Naive B cell (primary cell): Measurements from ENCODE around the gene MT1A. TPM values are rescaled to one million over a fixed set of nuclear protein-coding genes. Genes with fewer than 3 reads are reported as not detected.
A peak's percentile ranks its signal among the peaks of the same experiment; 100 is the strongest.
"Not testable (repeated sequence)": the region's sequence is repeated elsewhere in the genome, so short reads cannot be mapped to it uniquely, and the experiment has no call there.

Source experiments
- ATAC-seq, 2 donors: fragments of 150-1000 bp; cut with Tn5 transposase; 2 replicates each; pipeline ENCODE4 v1.10.0; 2021; ENCODE audit warnings: low read depth in 2 of 2, mild to moderate bottlenecking in 2 of 2, moderate library complexity in 2 of 2
- DNase-seq: peaks from one replicate; pipeline ENCODE4 v3.0.0; 2022
- H3K27ac Mint-ChIP-seq, 6 donors: one replicate each; pipeline ENCODE4 v1.8.0; 2020 to 2022; ENCODE audit warnings: mild to moderate bottlenecking in 6 of 6, mixed read lengths in 6 of 6, moderate library complexity in 5 of 6, inconsistent platforms in 2 of 6
- H3K27me3 Mint-ChIP-seq, 3 donors: one replicate each; pipeline ENCODE4 v1.8.0; 2021 to 2022; ENCODE audit warnings: mixed read lengths in 3 of 3, mild to moderate bottlenecking in 1 of 3
- H3K36me3 Mint-ChIP-seq, 2 donors: one replicate each; pipeline ENCODE4 v1.8.0; 2020 to 2022; ENCODE audit warnings: mixed read lengths in 2 of 2, inconsistent platforms in 1 of 2, mild to moderate bottlenecking in 1 of 2
- H3K4me1 Mint-ChIP-seq, 3 donors: one replicate each; pipeline ENCODE4 v1.8.0; 2020 to 2022; ENCODE audit warnings: mixed read lengths in 3 of 3, inconsistent platforms in 1 of 3, mild to moderate bottlenecking in 1 of 3, moderate library complexity in 1 of 3
- H3K4me3 Mint-ChIP-seq, 8 donors: one replicate each; pipeline ENCODE4 v1.8.0; 2020 to 2022; ENCODE audit warnings: mild to moderate bottlenecking in 8 of 8, mixed read lengths in 8 of 8, moderate library complexity in 8 of 8, inconsistent platforms in 2 of 8
- H3K9me3 Mint-ChIP-seq, 7 donors: one replicate each; pipeline ENCODE4 v1.8.0; 2020 to 2022; ENCODE audit warnings: mixed read lengths in 7 of 7, mild to moderate bottlenecking in 5 of 7, inconsistent platforms in 2 of 7, moderate library complexity in 1 of 7
- polyA plus RNA-seq, 6 donors: library from polyadenylated mRNA; unstranded; fragments of 300-500 nt; fragmentation: Illumina TruSeq; gene quantifications; one replicate each; pipeline ENCODE4 v1.2.3, GENCODE V29; 2021; ENCODE audit warnings: low read depth in 6 of 6

Gene MT1A
- polyA plus RNA-seq, 6 donors from 2014 or later = not detected

GRCh38 chr16:56615353-56615752, 23.1 kb upstream of the MT1A start:
- Mint-ChIP-seq H3K27me3 (peaks cover 21 to 40% (median 36%) of the 10 kb centered on the region in 3 donors), H3K9me3 (peaks cover 0 to 4% (median 0%) of the 10 kb centered on the region in 7 donors), H3K27ac (no peak overlapping the region), H3K4me3 (no peak overlapping the region), H3K4me1 (peaks cover 17 to 23% (median 20%) of the 10 kb centered on the region in 3 donors), H3K36me3 (no peaks in the 10 kb centered on the region)
- DNase-seq (no peak), ATAC-seq (no peak)

DNA sequence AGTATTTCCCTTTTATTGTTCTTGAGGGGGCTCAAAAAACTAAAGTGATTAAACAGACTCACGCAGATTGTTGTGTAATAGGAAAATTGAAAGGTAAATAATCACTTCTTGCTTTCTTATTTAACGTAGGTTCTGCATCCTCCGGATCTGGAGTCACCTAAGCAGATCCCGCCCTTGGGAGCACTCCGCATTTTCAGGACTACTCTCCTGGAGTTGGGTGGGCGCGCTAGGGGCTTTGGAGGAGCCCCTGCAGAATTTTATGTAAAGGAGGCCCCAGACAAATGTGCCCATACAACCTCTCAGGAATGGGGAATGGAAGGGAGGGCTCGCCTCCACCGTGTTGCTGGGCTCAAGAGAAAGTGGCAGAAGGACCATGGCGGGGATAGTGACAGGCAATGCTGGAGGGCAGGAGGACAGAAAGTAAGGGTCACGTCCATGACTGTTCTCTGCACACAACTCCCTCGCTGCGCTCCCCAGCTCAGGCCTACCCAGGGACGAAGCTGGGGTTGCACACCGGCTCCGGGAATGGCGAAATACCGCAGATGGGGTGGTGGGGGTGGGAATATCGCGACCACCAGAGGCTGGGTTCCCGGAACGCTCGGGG, 21.8 kb upstream of the MT1A start:
- Mint-ChIP-seq H3K4me1 (peaks cover 7 to 12% (median 10%) of the 10 kb centered on the region in 3 donors), H3K27me3 (peaks cover 24 to 48% (median 46%) of the 10 kb centered on the region in 3 donors), H3K4me3 (peak overlapping the region in 5 of 8 donors; percentile 5 to 61 (median 59)), H3K36me3 (no peaks in the 10 kb centered on the region), H3K27ac (no peak overlapping the region), H3K9me3 (peaks cover 0 to 4% (median 0%) of the 10 kb centered on the region in 7 donors)
- DNase-seq = no peak
- no peak for ATAC-seq

DNA sequence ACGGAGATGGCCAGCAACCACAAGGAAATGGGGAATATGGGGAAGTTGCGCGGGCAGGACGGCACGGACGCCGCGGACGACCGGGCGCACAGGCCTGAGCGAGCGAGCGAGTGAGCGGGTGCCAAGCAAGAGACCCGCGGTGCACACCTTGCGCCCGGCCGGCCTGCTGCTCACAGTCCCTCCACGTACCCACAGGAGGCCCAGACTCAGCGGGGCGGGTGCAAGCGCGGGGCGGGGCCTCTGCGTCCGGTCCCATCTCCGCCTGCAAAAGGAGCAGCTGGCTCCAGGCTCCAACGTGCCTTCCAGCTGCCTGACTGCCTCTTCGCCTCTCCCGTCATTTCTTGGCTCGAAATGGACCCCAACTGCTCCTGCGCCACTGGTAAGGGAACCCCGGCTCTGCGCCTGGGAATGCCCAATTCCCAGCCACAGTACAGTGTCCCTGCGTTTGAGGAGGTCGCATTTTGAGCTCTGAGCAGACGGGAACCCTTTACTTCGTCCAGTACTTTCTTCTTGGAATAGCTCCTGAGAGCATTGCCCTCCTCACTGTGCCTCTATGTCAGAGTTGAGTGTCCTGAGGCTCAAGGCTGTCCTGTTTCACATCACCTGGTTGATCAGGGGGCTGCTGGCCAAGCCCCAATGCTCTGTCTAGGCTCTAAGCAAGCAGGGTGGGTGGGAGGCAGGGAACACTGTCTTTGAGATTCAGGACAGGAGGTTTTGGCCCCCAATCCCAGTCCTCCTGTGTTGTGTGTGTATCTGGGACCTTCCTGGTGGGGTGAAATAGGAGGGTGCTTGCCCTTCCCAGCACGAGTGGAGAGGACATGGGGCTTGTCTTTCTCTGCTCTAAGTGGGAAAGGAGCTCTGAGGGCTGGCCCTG, 21.0 kb upstream of the MT1A start:
- no peak for DNase-seq
- Mint-ChIP-seq H3K36me3 (no peaks in the 10 kb centered on the region), H3K4me3 (peak overlapping the region in 7 of 8 donors; percentile 12 to 83 (median 59)), H3K9me3 (peaks cover 0 to 4% (median 0%) of the 10 kb centered on the region in 7 donors), H3K27me3 (peaks cover 24 to 55% (median 54%) of the 10 kb centered on the region in 3 donors), H3K27ac (peak overlapping the region in 1 of 6 donors; percentile 25), H3K4me1 (peaks cover 7 to 12% (median 10%) of the 10 kb centered on the region in 3 donors)
- ATAC-seq = peak; percentile 18 to 38

DNA sequence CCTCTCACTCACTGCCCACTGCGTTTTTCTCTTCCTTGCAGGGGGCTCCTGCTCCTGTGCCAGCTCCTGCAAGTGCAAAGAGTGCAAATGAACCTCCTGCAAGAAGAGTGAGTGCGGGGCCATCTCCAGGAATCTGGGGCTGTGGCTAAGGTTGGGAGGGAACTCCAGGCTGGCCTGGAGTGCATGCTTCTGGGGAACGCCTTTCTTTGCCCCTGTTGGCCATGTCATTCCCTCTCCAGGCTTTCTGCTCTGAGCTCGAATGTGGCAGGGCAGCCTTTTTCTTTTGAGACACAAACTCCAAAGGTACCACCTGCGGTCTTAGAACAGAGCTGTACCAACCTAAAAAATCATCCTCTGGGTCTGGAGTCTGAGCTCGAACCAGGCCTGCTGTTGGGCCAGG, 20.3 kb upstream of the MT1A start:
- H3K9me3 Mint-ChIP-seq = peaks cover 0 to 4% (median 0%) of the 10 kb centered on the region in 7 donors
- no peak overlapping the region for H3K4me3 Mint-ChIP-seq
- no peak for ATAC-seq
- H3K27me3 Mint-ChIP-seq = peaks cover 29 to 60% (median 55%) of the 10 kb centered on the region in 3 donors
- no peaks in the 10 kb centered on the region for H3K36me3 Mint-ChIP-seq
- no peak for DNase-seq
- H3K27ac Mint-ChIP-seq = no peak overlapping the region
- peaks cover 7 to 12% (median 10%) of the 10 kb centered on the region in 3 donors for H3K4me1 Mint-ChIP-seq

- Mint-ChIP-seq H3K27ac (peak overlapping the region in 1 of 6 donors; percentile 35), H3K27me3 (peaks cover 45 to 79% (median 71%) of the 10 kb centered on the region in 3 donors), H3K4me3 (no peak overlapping the region), H3K36me3 (no peaks in the 10 kb centered on the region), H3K4me1 (peaks cover 13 to 20% (median 19%) of the 10 kb centered on the region in 3 donors), H3K9me3 (peaks cover 0 to 4% (median 0%) of the 10 kb centered on the region in 7 donors)
- DNase-seq (no peak), ATAC-seq (no peak)
Observed at GRCh38 chr16:56620339-56620897, 18.0 kb upstream of the MT1A start.

GRCh38 chr16:56621665-56622445, 16.6 kb upstream of the MT1A start:
- Mint-ChIP-seq H3K4me3 (peak overlapping the region in 1 of 8 donors; percentile 67), H3K4me1 (peaks cover 16 to 23% (median 22%) of the 10 kb centered on the region in 3 donors), H3K27me3 (peaks cover 45 to 89% (median 75%) of the 10 kb centered on the region in 3 donors), H3K27ac (peak overlapping the region in 1 of 6 donors; percentile 47)
- not testable (repeated sequence) for DNase-seq, ATAC-seq, H3K36me3 Mint-ChIP-seq, H3K9me3 Mint-ChIP-seq

DNA sequence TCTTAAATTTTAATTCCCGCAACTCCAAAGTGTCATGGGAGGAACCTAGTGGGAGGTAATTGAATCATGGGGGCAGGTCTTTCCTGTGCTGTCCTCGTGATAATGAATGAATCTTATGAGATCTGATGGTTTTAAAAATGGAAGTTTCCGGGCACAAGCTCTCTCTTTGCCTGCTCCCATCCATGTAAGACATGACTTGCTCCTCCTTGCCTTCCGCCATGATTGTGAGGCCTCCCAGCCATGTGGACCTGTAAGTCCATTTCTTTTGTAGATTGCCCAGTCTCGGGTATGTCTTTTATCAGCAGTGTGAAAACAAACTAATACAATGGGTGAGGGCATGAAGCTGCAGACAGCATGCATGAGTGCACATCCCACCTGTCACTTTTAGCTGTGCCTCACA, 15.3 kb upstream of the MT1A start:
- not testable (repeated sequence) for DNase-seq, H3K36me3 Mint-ChIP-seq, H3K9me3 Mint-ChIP-seq, ATAC-seq
- peaks cover 43 to 80% (median 62%) of the 10 kb centered on the region in 3 donors for H3K27me3 Mint-ChIP-seq
- peak overlapping the region in 1 of 6 donors; percentile 44 for H3K27ac Mint-ChIP-seq
- H3K4me1 Mint-ChIP-seq = peaks cover 12 to 15% (median 13%) of the 10 kb centered on the region in 3 donors
- peak overlapping the region in 1 of 8 donors; percentile 54 for H3K4me3 Mint-ChIP-seq

DNA sequence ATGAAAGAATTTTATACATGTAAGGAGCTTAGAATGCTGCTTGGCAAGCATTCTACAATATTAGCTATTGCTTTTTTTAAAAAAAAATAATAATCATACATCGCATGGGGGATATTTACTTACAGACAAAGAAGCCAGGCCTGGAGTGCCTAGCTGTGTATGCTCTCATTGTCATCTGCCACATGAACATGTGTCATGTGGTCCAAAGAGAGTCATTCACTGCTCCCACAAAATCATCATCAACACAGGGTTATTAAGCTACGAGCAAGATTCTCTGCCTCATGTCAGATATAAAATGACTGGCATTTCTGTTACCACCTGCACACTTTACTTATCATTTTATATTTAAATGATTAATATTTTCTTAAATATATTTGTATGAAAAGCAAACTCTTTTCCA, 14.8 kb upstream of the MT1A start:
- Mint-ChIP-seq H3K4me3 (peak overlapping the region in 1 of 8 donors; percentile 54), H3K27ac (no peak overlapping the region), H3K9me3 (no peaks in the 10 kb centered on the region), H3K36me3 (no peaks in the 10 kb centered on the region), H3K4me1 (peaks cover 13 to 15% (median 14%) of the 10 kb centered on the region in 3 donors), H3K27me3 (peaks cover 39 to 77% (median 60%) of the 10 kb centered on the region in 3 donors)
- ATAC-seq (no peak), DNase-seq (no peak)

DNA sequence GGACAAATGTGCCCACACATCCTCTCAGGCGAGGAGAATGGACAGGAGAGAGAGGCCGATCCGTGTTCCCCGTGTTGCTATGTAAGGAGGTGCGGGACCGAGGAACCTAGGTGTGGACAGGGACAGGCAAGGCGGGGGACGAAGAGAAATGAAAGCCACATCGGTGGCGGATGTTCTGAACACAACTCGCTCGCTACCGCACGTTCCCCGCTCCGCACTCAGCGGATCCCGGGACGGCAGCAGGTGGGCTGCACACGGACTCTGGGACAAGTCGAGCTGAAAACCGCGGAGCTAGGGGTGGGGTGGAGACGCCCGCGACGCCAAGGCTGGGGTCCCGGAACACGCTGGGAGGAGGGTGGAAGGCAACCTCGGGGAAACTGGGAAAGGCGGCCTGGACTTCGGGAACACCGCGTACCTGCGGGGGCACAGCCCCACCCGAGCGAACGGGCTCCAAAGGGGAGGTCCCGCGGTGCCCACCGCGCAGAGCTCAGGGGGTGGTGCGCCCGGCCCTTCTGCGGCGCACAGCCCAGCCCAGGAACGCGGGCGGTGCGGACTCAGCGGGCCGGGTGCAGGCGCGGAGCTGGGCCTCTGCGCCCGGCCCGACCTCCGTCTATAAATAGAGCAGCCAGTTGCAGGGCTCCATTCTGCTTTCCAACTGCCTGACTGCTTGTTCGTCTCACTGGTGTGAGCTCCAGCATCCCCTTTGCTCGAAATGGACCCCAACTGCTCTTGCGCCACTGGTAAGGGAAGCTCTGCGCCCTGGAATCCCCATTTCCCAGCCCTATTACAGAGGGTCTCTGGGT, 13.1 kb upstream of the MT1A start, which contains the start of gene MT1E:
Gene MT1E, plus strand, starts transcription at position 642 of the 803 bp plus-strand sequence. Its CDS starts 71 bp downstream, at position 713.
- H3K27ac Mint-ChIP-seq = peak within 1 kb of the TSS in 2 of 6 donors; percentile 53 to 54
- H3K9me3 Mint-ChIP-seq = no peaks in the 10 kb centered on the region
- ATAC-seq = peak; percentile 31 to 38

DNA sequence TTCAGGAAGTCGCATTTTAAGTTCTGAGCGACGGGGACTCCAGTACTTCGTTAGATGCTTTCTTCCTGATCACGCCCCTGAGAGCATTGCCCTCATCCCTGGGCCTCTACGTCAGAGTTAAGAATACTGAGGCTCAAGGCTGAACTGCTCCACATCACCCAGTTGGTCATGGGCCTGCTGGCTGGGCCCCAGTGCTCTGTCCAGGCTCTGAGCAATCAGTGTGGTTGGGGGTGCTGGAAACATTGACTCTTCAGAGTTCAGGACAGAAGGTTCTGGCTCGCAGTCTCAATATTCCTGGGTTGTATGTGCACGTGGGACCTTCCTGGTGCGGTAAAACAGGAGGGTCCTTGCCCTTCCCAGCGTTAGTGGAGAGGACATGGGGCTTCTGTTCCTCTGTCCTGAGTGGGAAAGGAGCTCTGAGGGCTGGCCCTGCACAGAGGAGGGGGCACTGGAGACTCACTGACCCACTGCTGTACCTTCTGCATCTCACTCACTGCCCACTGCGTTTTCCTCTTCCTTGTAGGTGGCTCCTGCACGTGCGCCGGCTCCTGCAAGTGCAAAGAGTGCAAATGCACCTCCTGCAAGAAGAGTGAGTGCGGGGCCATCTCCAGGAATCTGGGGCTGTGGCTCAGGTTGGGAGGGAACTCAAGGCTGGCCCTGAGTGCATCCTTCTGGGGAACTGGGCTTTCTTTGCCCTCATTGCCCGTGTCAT, 12.4 kb upstream of the MT1A start:
- H3K4me1 Mint-ChIP-seq = peaks cover 23 to 32% (median 31%) of the 10 kb centered on the region in 3 donors
- ATAC-seq (no peak), DNase-seq (no peak)
- peaks cover 39 to 64% (median 44%) of the 10 kb centered on the region in 3 donors for H3K27me3 Mint-ChIP-seq
- peak overlapping the region; percentile 44 to 81 (median 62) for H3K4me3 Mint-ChIP-seq
- H3K36me3 Mint-ChIP-seq = no peaks in the 10 kb centered on the region
- no peaks in the 10 kb centered on the region for H3K9me3 Mint-ChIP-seq
- peak overlapping the region in 2 of 6 donors; percentile 53 to 54 for H3K27ac Mint-ChIP-seq

More for the DNA sequence above, 13.1 kb upstream of the MT1A start, which contains the start of gene MT1E:
- no peaks in the 10 kb centered on the region for H3K36me3 Mint-ChIP-seq
- H3K27me3 Mint-ChIP-seq = peaks cover 39 to 63% (median 49%) of the 10 kb centered on the region in 3 donors
- peak within 1 kb of the TSS; percentile 44 to 85 (median 79) for H3K4me3 Mint-ChIP-seq
- no peak for DNase-seq
- peaks cover 20 to 29% (median 25%) of the 10 kb centered on the region in 3 donors for H3K4me1 Mint-ChIP-seq

GRCh38 chr16:56626685-56627084, 11.8 kb upstream of the MT1A start:
- peaks cover 42 to 64% (median 46%) of the 10 kb centered on the region in 3 donors for H3K27me3 Mint-ChIP-seq
- H3K9me3 Mint-ChIP-seq = no peaks in the 10 kb centered on the region
- peaks cover 23 to 35% (median 33%) of the 10 kb centered on the region in 3 donors for H3K4me1 Mint-ChIP-seq
- H3K27ac Mint-ChIP-seq = peak overlapping the region in 1 of 6 donors; percentile 54
- no peak for ATAC-seq
- no peaks in the 10 kb centered on the region for H3K36me3 Mint-ChIP-seq
- no peak for DNase-seq
- H3K4me3 Mint-ChIP-seq = no peak overlapping the region
